Measurements from ENCODE around the gene SHC2.
"Not testable (repeated sequence)": the region's sequence is repeated elsewhere in the genome, so short reads cannot be mapped to it uniquely, and the experiment has no call there.

The SHC2 gene

DNA sequence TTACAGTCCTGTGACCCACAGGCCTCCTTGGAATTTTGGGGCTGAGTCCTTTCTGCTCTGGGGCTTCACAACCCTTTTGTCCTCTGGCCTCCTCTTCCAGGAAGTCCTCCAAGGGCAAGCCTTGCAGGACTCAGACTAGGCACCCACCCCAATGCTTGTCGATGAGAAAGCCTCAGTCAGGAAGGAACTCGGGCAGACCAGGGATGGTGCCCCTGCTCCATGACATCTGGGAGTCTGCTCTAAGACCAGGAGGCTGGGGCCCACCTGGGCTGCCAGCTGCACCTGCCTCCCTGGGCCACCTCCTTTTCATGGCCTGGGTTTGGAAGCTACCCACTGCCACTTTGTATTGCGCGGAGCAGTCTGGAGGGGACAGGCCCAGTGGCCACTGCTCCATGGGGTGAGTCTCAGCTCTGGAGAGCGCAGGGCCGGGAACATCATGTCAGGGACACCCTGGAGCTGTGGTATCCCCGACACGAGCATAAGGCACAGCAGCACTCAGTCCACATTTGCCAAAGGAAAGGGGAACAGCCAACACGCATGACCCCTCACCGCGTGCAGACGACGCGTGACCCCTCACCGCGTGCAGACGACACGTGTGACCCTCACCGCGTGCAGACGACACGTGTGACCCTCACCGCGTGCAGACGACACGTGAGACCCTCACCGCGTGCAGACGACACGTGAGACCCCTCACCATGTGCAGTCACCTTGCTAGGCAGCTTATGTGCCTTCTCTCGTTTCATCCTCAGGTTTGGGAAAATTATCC, 62.7 kb downstream of the SHC2 start:
- TF ChIP-seq, protein P1, sequence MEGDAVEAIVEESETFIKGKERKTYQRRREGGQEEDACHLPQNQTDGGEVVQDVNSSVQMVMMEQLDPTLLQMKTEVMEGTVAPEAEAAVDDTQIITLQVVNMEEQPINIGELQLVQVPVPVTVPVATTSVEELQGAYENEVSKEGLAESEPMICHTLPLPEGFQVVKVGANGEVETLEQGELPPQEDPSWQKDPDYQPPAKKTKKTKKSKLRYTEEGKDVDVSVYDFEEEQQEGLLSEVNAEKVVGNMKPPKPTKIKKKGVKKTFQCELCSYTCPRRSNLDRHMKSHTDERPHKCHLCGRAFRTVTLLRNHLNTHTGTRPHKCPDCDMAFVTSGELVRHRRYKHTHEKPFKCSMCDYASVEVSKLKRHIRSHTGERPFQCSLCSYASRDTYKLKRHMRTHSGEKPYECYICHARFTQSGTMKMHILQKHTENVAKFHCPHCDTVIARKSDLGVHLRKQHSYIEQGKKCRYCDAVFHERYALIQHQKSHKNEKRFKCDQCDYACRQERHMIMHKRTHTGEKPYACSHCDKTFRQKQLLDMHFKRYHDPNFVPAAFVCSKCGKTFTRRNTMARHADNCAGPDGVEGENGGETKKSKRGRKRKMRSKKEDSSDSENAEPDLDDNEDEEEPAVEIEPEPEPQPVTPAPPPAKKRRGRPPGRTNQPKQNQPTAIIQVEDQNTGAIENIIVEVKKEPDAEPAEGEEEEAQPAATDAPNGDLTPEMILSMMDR (IDR thresholded peaks at IDR 0.05; ENCODE audit: insufficient read depth, low read length, missing control alignments) = no peak
- ChIA-PET POLR2A (no interaction called here), CTCF (no interaction called here)
- DNase-seq (ENCODE audit: low read depth, low spot score) = no peak
- no peak overlapping the region for H3K4me3 ChIP-seq (ENCODE audit: low read depth, low read length)

DNA sequence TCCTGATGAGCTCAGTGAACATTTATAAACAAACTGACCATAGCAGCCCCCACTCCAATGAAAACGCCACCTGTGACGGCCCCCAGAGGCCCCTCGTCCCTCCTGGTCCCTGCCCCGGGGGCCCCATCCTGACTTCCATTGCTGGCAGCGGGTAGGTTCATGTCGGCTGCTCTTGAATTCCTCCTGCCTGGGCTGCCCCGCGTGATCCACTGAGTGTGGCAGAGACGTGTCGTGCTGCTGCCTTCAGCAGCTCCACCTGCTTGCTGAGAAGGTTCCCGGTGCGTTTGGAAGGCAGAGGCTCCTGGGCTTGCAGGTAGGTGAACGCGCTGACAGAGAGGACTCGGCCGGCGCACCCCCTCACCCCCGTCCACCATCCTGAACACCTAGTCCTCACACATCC, 63.5 kb downstream of the SHC2 start:
- H3K4me3 ChIP-seq (ENCODE audit: low read depth, low read length) = no peak overlapping the region
- CTCF ChIA-PET = no interaction called here
- POLR2A ChIA-PET = no interaction called here
- TF ChIP-seq, protein P1 (IDR thresholded peaks at IDR 0.05; ENCODE audit: insufficient read depth, low read length, missing control alignments) = no peak
- DNase-seq (ENCODE audit: low read depth, low spot score) = no peak

DNA sequence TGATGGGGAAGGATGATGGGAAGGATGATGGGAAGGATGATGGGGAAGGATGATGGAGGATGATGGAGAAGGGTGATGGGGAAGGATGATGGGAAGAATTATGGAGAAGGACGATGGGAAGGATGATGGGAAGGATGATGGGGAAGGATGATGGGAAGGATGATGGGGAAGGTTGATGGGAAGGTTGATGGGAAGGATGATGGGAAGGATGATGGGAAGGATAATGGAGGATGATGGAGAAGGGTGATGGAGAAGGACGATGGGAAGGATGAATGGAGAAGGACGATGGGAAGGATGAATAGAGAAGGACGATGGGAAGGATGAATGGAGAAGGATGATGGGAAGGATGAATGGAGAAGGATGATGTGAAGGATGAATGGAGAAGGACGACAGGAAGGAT, 65.4 kb downstream of the SHC2 start:
- CTCF ChIA-PET = no interaction called here
- TF ChIP-seq, protein P1 (IDR thresholded peaks at IDR 0.05; ENCODE audit: insufficient read depth, low read length, missing control alignments) = no peak
- POLR2A ChIA-PET = no interaction called here
- H3K4me3 ChIP-seq (ENCODE audit: low read depth, low read length) = no peak overlapping the region
- no peak for DNase-seq (ENCODE audit: low read depth, low spot score)

DNA sequence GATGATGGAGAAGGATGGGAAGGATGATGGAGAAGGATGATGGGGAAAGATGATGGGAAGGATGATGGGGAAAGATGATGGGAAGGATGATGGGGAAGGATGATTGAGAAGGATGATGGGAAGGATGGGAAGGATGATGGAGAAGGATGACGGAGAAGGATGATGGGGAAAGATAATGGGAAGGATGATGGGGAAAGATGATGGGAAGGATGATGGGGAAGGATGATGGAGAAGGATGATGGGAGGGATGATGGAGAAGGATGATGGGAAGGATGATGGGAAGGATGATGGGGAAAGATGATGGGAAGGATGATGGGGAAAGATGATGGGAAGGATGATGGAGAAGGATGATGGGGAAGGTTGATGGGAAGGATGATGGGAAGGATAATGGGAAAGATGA, 66.0 kb downstream of the SHC2 start:
- POLR2A ChIA-PET; DNase-seq (ENCODE audit: low read depth, low spot score); H3K4me3 ChIP-seq (ENCODE audit: low read depth, low read length); CTCF ChIA-PET: not testable (repeated sequence)

DNA sequence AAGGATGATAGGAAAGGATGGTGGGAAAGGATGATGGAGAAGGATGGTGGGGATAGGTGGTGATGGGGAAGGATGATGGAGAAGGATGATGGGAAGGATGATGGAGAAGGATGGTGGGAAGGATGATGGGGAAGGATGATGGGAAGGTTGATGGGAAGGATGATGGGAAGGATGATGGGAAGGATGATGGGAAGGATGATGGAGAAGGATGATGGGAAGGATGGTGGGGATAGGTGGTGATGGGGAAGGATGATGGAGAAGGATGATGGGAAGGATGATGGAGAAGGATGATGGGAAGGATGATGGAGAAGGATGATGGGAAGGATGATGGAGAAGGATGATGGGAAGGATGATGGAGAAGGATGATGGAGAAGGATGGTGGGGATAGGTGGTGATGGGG, 67.3 kb downstream of the SHC2 start:
- DNase-seq (ENCODE audit: low read depth, low spot score); CTCF ChIA-PET; POLR2A ChIA-PET; H3K4me3 ChIP-seq (ENCODE audit: low read depth, low read length): not testable (repeated sequence)

DNA sequence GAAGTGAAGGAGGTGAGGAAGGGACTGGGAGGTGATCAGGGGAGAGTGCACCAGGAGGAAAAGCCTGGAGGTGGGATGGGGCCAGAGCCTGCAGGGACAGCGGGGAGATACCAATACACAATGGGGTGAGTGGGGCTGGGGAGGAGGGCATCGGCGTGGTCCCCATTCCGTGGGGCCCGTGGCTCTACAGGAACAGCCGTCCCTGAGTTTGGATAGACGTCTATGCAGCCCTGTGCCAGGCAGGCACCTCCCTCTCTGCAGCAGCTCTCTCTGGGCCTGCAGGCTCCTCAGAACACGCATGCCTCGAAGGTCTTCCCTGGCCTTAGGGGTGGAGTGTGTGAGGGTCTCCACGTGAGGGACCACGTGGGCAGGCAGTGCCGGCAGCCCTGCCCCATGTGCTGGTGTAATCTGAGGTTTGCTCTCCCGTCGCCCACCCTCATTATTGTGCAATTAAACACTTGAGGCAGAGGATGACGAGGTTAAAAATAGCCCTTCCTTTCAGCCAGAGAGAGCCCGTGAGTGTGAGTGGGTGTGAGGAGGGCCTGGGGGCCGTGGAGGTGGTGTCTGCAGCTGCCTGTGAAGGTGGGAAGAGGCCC, 68.4 kb downstream of the SHC2 start:
- ChIA-PET CTCF (no interaction called here), POLR2A (no interaction called here)
- no peak overlapping the region for H3K4me3 ChIP-seq (ENCODE audit: low read depth, low read length)
- TF ChIP-seq, protein P1 (IDR thresholded peaks at IDR 0.05; ENCODE audit: insufficient read depth, low read length, missing control alignments) = no peak
- no peak for DNase-seq (ENCODE audit: low read depth, low spot score)

DNA sequence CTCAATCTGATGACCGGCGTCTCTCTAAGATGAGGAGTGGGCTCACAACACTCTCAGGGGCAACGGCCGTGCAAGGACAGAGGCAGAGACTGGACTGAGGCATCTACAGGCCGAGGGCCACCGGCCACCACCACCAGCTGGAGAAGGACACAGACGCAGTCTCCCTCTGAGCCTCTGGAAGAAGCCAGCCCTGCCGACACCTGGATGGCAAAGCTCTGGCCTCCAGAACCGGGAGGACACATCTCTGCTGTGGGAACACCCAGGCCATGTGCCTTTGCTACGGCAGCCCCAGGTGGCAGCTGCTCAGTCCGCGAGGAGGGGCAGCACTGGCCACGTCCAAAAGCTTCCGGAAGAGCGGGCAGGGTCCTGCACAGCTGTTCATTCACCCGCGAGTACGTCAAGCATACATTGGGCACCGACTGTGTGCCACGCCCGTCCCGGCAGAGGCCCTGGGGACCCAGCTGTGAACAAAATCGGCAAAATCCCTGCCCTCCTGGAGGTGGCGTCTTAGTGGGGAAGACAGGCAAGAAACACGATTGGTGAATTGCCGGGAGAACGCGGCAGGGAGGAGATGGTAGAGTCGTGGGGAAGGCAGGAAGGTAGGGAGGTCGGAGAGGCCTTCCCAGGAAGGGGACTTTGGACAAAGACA, 69.0 kb downstream of the SHC2 start:
- H3K4me3 ChIP-seq (ENCODE audit: low read depth, low read length) = no peak overlapping the region
- no peak for DNase-seq (ENCODE audit: low read depth, low spot score)
- CTCF ChIA-PET = no interaction called here
- TF ChIP-seq, protein P1 (IDR thresholded peaks at IDR 0.05; ENCODE audit: insufficient read depth, low read length, missing control alignments) = no peak
- POLR2A ChIA-PET = no interaction called here
